Suprapubic skin (tissue), 3 donors: ENCODE results near the gene POLR2B.

Source experiments
- POLR2A ChIP-seq, 2 donors: fragments of 450-650 bp; IDR thresholded peaks; one replicate each; pipeline ENCODE4 v1.6.1; 2017; ENCODE audit warnings: antibody characterized with exemption in 2 of 2, mild to moderate bottlenecking in 2 of 2, moderate library complexity in 2 of 2
- TF ChIP-seq, protein P1 (sequence below), 2 donors: fragments of 200-600 bp in 1 of 2; fragments of 450-650 bp in 1 of 2; sonication (generic) in 1 of 2; IDR thresholded peaks; one replicate each; pipeline ENCODE4 v1.5.1; 2016 to 2019; ENCODE audit warnings: antibody characterized with exemption in 2 of 2, mild to moderate bottlenecking in 1 of 2, moderate library complexity in 1 of 2

DNA sequence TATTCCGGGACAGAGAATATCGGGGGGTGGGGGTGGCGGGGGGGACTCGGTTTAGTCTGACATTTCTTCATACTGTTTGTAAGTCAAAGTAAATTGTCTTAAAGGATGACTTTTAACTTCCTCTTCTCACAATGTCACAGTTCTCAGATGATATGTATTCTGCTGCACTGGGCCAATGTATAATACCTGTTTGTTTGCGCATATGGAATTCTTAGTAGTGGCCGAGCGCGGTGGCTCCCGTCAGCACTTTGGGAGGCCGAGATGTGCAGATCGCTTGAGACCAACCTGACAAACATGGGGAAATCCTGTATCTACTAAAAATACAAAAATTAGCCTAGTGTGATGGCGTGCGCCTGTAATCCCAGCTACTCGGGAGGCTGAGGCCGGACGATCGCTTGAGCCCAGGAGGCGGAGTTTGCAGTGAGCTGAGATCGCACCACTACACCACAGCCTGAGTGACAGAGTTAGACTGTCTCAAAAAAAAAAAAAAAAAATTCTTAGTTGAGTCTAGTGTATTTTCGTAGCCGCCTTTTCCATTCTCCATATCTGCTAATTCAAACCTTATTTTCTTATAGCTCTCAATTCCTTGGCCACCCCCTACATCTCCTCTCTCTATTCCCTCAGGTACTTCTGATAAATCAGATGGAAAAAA is 851 bp downstream of the POLR2B start:
- TF ChIP-seq POLR2A (IDR thresholded peaks at IDR 0.05), result no peak
- TF ChIP-seq, protein P1, sequence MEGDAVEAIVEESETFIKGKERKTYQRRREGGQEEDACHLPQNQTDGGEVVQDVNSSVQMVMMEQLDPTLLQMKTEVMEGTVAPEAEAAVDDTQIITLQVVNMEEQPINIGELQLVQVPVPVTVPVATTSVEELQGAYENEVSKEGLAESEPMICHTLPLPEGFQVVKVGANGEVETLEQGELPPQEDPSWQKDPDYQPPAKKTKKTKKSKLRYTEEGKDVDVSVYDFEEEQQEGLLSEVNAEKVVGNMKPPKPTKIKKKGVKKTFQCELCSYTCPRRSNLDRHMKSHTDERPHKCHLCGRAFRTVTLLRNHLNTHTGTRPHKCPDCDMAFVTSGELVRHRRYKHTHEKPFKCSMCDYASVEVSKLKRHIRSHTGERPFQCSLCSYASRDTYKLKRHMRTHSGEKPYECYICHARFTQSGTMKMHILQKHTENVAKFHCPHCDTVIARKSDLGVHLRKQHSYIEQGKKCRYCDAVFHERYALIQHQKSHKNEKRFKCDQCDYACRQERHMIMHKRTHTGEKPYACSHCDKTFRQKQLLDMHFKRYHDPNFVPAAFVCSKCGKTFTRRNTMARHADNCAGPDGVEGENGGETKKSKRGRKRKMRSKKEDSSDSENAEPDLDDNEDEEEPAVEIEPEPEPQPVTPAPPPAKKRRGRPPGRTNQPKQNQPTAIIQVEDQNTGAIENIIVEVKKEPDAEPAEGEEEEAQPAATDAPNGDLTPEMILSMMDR (IDR thresholded peaks at IDR 0.05), result no peak
